Astrocyte (in vitro differentiated cells and primary cell): ENCODE results near the gene EIF4G3.

ENCODE experiments used
- CTCF ChIP-seq: IDR thresholded peaks from 2 replicates; pipeline ENCODE4 v1.5.1; 2011; ENCODE audit warnings: low read depth, mild to moderate bottlenecking, inconsistent platforms, low read length, moderate library complexity; ENCODE audit not compliant: insufficient read depth
- EZH2 ChIP-seq: IDR thresholded peaks from 2 replicates; pipeline ENCODE4 v1.6.1; 2012; ENCODE audit warnings: mild to moderate bottlenecking, low read length, inconsistent platforms; ENCODE audit not compliant: insufficient read depth

- TF ChIP-seq CTCF (no peak), EZH2 (no peak)
Observed at GRCh38 chr1:21219674-21220073, 43.0 kb upstream of the EIF4G3 start.
